ENCODE data around the gene FAM53B. TPM values are rescaled to one million over a fixed set of nuclear protein-coding genes. Genes with fewer than 3 reads are reported as not detected.
"Not testable (repeated sequence)": the region's sequence is repeated elsewhere in the genome, so short reads cannot be mapped to it uniquely, and the experiment has no call there.

Gene FAM53B
- total RNA-seq, result 10 to 100 TPM; 21.0 to 45.4 TPM
- 10 to 100 TPM; 14.6 to 15.3 TPM for polyA plus RNA-seq
- long read RNA-seq, donor 1, full-length matches to known transcripts, result 5 of 19 reads
- long read RNA-seq, donor 1, partial matches to known transcripts, result 14 of 19 reads
- long read RNA-seq, donor 1, other reads (novel, unspliced or antisense), result 0 of 19 reads
- long read RNA-seq, donor 2, result 0 reads
- long read RNA-seq, donor 3, result 0 reads
- long read RNA-seq, donor 4, result 0 reads
- long read RNA-seq, donor 5, full-length matches to known transcripts, result 1 of 18 reads
- long read RNA-seq, donor 5, partial matches to known transcripts, result 17 of 18 reads
- long read RNA-seq, donor 5, other reads (novel, unspliced or antisense), result 0 of 18 reads

DNA sequence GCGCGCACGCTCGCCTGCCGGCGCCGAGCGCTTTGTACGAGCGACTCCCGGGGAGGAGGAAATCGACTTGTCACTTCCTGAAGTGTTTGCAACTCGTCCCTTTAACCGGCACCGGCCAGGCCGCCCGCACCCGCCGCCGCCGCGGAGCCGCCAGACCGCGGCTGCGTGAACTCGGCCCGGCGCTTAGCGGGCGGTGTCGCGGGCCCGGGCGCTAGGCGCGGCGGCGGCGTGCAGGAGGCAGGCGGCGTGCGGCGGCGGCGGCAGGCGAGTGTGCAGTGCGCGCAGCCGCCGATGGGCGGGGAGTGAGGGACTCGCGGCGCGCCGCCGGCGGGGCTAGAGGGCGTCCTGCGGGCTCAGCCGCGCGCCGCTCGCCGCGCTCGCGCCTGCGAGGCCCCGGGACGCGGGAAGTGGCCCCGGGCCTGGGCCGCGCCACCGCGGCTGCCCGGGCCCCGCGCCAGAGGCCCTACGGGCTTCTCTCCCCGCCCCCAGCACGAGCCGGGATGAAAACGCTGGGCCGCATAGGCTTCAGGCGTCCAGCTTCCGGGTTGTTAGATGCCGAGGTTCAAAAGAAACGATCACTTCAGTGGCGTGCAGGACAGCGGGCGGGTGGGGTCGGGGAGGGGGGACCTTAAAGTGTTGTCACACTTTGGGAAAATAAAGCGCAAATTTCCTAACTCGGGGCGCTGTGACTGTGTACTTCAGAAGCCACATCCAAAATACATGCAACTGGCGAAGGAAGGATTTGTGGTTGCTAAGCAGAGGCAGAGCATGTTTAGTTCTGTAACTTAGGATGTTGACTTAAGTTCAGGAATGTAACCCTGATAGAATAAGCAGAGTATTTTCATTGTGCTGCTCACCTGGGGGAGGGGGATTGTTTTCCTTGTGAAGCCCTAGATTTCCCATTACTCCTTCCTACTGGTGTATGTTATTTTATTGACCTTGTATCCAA lies at the start of gene FAM53B:
Gene FAM53B, minus strand, starts transcription at position 277 of the 949 bp plus-strand sequence. CDS start 37,665 bp downstream, outside the sequence.
- Histone ChIP-seq H3K4me1 (ENCODE audit: control insufficient read depth in 5 of 5, insufficient read depth in 5 of 5, low read length in 5 of 5) (peaks cover 2 to 50% (median 20%) of the 10 kb centered on the region in 5 donors), H3K27ac (ENCODE audit: low read depth in 1 of 2, low read length in 1 of 2) (peak within 1 kb of the TSS; percentile 91 to 94), H3K9me3 (ENCODE audit: control insufficient read depth in 4 of 4, insufficient read depth in 3 of 4, low read length in 3 of 4) (no peaks in the 10 kb centered on the region), H3K27me3 (ENCODE audit: control insufficient read depth in 3 of 3, insufficient read depth in 3 of 3, low read length in 2 of 3) (no peaks in the 10 kb centered on the region), H3K4me3 (peak within 1 kb of the TSS; percentile 77), H3K9ac (ENCODE audit: insufficient read depth in 1 of 2, low read length in 2 of 2) (peak within 1 kb of the TSS; percentile 31 to 51), H3K36me3 (ENCODE audit: control insufficient read depth in 4 of 4, insufficient read depth in 4 of 4, low read length in 4 of 4) (peaks cover 0 to 16% (median 2%) of the 10 kb centered on the region in 4 donors)
- WGBS, 2 donors, result 0% methylated on average over 47 to 100 of the region's 100 CpGs
- ATAC-seq (ENCODE audit: insufficient read depth, low FRiP score) (peak; percentile 65), DNase-seq (peak; percentile 87 to 94 (median 88))
- TF ChIP-seq, protein P1, sequence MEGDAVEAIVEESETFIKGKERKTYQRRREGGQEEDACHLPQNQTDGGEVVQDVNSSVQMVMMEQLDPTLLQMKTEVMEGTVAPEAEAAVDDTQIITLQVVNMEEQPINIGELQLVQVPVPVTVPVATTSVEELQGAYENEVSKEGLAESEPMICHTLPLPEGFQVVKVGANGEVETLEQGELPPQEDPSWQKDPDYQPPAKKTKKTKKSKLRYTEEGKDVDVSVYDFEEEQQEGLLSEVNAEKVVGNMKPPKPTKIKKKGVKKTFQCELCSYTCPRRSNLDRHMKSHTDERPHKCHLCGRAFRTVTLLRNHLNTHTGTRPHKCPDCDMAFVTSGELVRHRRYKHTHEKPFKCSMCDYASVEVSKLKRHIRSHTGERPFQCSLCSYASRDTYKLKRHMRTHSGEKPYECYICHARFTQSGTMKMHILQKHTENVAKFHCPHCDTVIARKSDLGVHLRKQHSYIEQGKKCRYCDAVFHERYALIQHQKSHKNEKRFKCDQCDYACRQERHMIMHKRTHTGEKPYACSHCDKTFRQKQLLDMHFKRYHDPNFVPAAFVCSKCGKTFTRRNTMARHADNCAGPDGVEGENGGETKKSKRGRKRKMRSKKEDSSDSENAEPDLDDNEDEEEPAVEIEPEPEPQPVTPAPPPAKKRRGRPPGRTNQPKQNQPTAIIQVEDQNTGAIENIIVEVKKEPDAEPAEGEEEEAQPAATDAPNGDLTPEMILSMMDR (IDR thresholded peaks at IDR 0.05; ENCODE audit: control extremely low read depth, extremely low read depth), result no peak

DNA sequence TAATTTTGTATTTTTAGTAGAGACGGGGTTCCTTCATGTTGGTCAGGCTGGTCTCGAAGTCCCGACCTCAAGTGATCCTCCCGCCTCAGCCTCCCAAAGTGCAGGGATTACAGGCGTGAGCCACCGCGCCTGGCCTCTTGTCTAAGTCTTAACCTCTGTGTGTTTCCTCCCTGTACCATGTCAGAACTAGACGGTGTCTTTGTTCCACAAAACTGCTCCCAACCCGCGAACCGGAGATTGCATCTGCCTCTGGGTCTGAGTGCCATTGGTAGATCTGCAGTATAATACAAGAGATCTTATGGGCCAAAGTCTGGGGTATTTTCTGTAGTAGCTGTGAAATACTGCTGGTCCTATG lies 48.8 kb upstream of the FAM53B start:
- Histone ChIP-seq H3K9me3 (ENCODE audit: control insufficient read depth in 4 of 4, insufficient read depth in 3 of 4, low read length in 3 of 4) (no peaks in the 10 kb centered on the region), H3K36me3 (ENCODE audit: control insufficient read depth in 4 of 4, insufficient read depth in 4 of 4, low read length in 4 of 4) (peaks cover 0 to 8% (median 4%) of the 10 kb centered on the region in 4 donors), H3K4me1 (ENCODE audit: control insufficient read depth in 5 of 5, insufficient read depth in 5 of 5, low read length in 5 of 5) (no peaks in the 10 kb centered on the region), H3K9ac (ENCODE audit: insufficient read depth in 1 of 2, low read length in 2 of 2) (no peak overlapping the region), H3K27me3 (ENCODE audit: control insufficient read depth in 3 of 3, insufficient read depth in 3 of 3, low read length in 2 of 3) (no peaks in the 10 kb centered on the region), H3K27ac (ENCODE audit: low read depth in 1 of 2, low read length in 1 of 2) (no peak overlapping the region), H3K4me3 (no peak overlapping the region)
- TF ChIP-seq, protein P1 (IDR thresholded peaks at IDR 0.05; ENCODE audit: control extremely low read depth, extremely low read depth), result no peak
- DNase-seq, result peak in 1 of 3 donors; percentile 12
- ATAC-seq (ENCODE audit: insufficient read depth, low FRiP score), result no peak
- 96 to 97% methylated on average over 11 of the region's 11 CpGs for WGBS, 2 donors

DNA sequence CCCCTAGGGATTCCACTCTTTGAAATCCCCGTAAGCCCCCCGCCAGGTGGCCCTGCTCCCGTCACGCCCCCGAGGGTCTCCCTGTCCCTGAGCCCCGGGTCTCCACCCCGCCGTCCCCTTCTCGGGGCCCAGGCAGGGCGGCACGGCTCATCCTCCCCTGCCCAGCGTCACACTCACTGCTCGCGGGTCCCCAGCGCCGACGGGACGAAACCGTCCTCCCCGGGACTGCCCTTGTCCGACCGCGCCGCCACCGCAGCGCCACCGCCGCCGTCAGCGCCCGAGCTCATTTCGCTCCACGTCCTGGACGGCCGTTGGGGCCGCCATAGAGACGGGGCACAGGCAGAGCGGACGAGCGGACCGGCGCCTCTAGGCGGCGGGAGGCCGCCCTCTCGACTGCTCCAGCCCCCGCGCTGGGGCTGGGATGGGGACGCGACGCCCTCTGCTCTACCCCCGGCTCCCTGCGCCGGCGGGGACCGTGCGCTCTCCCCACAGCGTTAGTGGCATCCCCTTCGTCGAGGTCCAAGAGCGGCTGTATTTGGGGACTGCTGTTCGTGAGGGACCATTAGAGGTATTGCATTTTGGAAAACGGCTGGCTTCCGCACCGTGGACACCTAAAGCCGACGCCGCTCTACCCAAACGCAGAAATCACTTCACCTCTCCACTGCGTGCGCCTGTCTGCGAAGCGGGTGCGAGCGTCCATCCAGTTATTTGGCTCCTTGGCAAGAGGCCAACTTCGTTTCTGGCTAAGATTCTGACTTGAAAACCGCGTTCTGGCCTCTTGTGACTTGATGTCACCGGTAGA lies 47.6 kb upstream of the FAM53B start, which contains the start of gene EEF1AKMT2:
Gene EEF1AKMT2, minus strand, starts transcription at position 341 of the 802 bp plus-strand sequence. Its CDS starts 54 bp downstream, at position 287.
- Histone ChIP-seq H3K4me1 (ENCODE audit: control insufficient read depth in 5 of 5, insufficient read depth in 5 of 5, low read length in 5 of 5) (no peaks in the 10 kb centered on the region), H3K4me3 (peak within 1 kb of the TSS; percentile 95)
- peak; percentile 90 to 94 (median 91) for DNase-seq

DNA sequence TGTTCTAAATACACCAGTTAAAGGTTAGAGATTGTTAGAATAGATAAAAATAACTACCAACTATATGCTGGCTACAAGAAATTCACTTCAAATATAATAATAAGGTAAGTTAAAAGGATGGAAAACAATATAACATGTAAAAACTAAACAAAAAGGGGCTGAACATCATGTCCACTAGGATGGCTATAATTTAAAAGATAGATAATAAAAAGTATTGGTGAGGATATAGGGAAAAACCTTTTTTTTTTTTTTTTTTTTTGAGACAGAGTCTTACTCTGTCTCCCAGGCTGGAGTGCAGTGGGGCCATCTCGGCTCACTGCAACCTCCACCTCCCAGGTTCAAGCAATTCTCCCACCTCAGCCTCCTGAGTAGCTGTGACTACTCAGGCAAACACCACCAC lies 38.7 kb upstream of the FAM53B start:
- ATAC-seq (ENCODE audit: insufficient read depth, low FRiP score); H3K9ac ChIP-seq (ENCODE audit: insufficient read depth in 1 of 2, low read length in 2 of 2); DNase-seq; H3K27me3 ChIP-seq (ENCODE audit: control insufficient read depth in 3 of 3, insufficient read depth in 3 of 3, low read length in 2 of 3); H3K27ac ChIP-seq (ENCODE audit: low read depth in 1 of 2, low read length in 1 of 2); H3K4me1 ChIP-seq (ENCODE audit: control insufficient read depth in 5 of 5, insufficient read depth in 5 of 5, low read length in 5 of 5); H3K4me3 ChIP-seq; H3K9me3 ChIP-seq (ENCODE audit: control insufficient read depth in 4 of 4, insufficient read depth in 3 of 4, low read length in 3 of 4): not testable (repeated sequence)
- H3K36me3 ChIP-seq (ENCODE audit: control insufficient read depth in 4 of 4, insufficient read depth in 4 of 4, low read length in 4 of 4), result peaks cover 7 to 15% (median 9%) of the 10 kb centered on the region in 4 donors
- WGBS, 2 donors, result 95 to 100% methylated on average over 1 of the region's 1 CpG

More for the DNA sequence above, 47.6 kb upstream of the FAM53B start, which contains the start of gene EEF1AKMT2:
- H3K9ac ChIP-seq (ENCODE audit: insufficient read depth in 1 of 2, low read length in 2 of 2), result peak within 1 kb of the TSS; percentile 93 to 98
- peaks cover 2 to 8% (median 4%) of the 10 kb centered on the region in 4 donors for H3K36me3 ChIP-seq (ENCODE audit: control insufficient read depth in 4 of 4, insufficient read depth in 4 of 4, low read length in 4 of 4)
- peak within 1 kb of the TSS; percentile 85 to 96 for H3K27ac ChIP-seq (ENCODE audit: low read depth in 1 of 2, low read length in 1 of 2)
- 0% methylated on average over 79 of the region's 79 CpGs for WGBS, 2 donors
- TF ChIP-seq, protein P1 (IDR thresholded peaks at IDR 0.05; ENCODE audit: control extremely low read depth, extremely low read depth), result no peak
- H3K27me3 ChIP-seq (ENCODE audit: control insufficient read depth in 3 of 3, insufficient read depth in 3 of 3, low read length in 2 of 3), result no peaks in the 10 kb centered on the region
- peak; percentile 98 for ATAC-seq (ENCODE audit: insufficient read depth, low FRiP score)
- no peaks in the 10 kb centered on the region for H3K9me3 ChIP-seq (ENCODE audit: control insufficient read depth in 4 of 4, insufficient read depth in 3 of 4, low read length in 3 of 4)
